GM23338 (cell line): ENCODE results near the gene SLC22A17. TPM values are rescaled to one million over a fixed set of nuclear protein-coding genes. Genes with fewer than 3 reads are reported as not detected.

Experiments used
- ATAC-seq: fragments of 200-7000 bp; cut with Tn5 transposase; 3 replicates; pipeline ENCODE4 v1.9.1; 2020
- DNase-seq: peaks from one replicate; pipeline ENCODE4 v3.0.0-alpha.2; 2015; ENCODE audit warnings: low spot score
- H2AFZ ChIP-seq: fragments of 200-600 bp; sonication (generic); 2 replicates; pipeline ENCODE4 v1.8.0; 2016; ENCODE audit warnings: antibody characterized with exemption, mild to moderate bottlenecking, moderate library complexity
- H3F3A ChIP-seq: fragments of 200-600 bp; sonication (generic); replicated peaks from 2 replicates; pipeline ENCODE4 v1.8.0; 2017; ENCODE audit warnings: antibody characterized with exemption, mixed run types, low read depth
- H3K27ac ChIP-seq: fragments of 200-600 bp; sonication (generic); 2 replicates; pipeline ENCODE4 v1.6.1; 2016; ENCODE audit warnings: low read depth
- H3K27me3 ChIP-seq: fragments of 200-600 bp; sonication (generic); 2 replicates; pipeline ENCODE4 v1.8.0; 2016; ENCODE audit warnings: mild to moderate bottlenecking, mixed run types, moderate library complexity; ENCODE audit not compliant: insufficient read depth
- H3K36me3 ChIP-seq: fragments of 200-600 bp; sonication (generic); 2 replicates; pipeline ENCODE4 v1.8.0; 2016; ENCODE audit warnings: mild to moderate bottlenecking; ENCODE audit not compliant: insufficient read depth
- H3K4me1 ChIP-seq: fragments of 200-600 bp; sonication (generic); 2 replicates; pipeline ENCODE4 v1.8.0; 2016; ENCODE audit warnings: mild to moderate bottlenecking, moderate library complexity; ENCODE audit not compliant: insufficient read depth
- H3K4me2 ChIP-seq: fragments of 200-600 bp; sonication (generic); 2 replicates; pipeline ENCODE4 v1.7.1; 2017; ENCODE audit warnings: mixed run types
- H3K4me3 ChIP-seq: fragments of 200-600 bp; sonication (generic); 2 replicates; pipeline ENCODE4 v1.6.1; 2016; ENCODE audit warnings: mixed run types
- H3K79me2 ChIP-seq: fragments of 200-600 bp; sonication (generic); replicated peaks from 2 replicates; pipeline ENCODE4 v1.8.0; 2017; ENCODE audit warnings: mild to moderate bottlenecking; ENCODE audit not compliant: insufficient read depth
- H3K9me2 ChIP-seq: fragments of 200-600 bp; sonication (generic); 2 replicates; pipeline ENCODE4 v1.8.0; 2017; ENCODE audit not compliant: insufficient read depth
- H4K20me1 ChIP-seq: fragments of 200-600 bp; sonication (generic); replicated peaks from 2 replicates; pipeline ENCODE4 v1.8.0; 2017; ENCODE audit warnings: mild to moderate bottlenecking; ENCODE audit not compliant: insufficient read depth
- H3K27ac Mint-ChIP-seq: 2 replicates; pipeline ENCODE4 v1.8.0; 2020; ENCODE audit warnings: inconsistent platforms, mild to moderate bottlenecking, moderate library complexity, mixed read lengths
- H3K27me3 Mint-ChIP-seq: 3 replicates; pipeline ENCODE4 v1.8.0; 2022; ENCODE audit warnings: low read depth, mild to moderate bottlenecking, moderate library complexity, mixed read lengths, inconsistent platforms; ENCODE audit not compliant: insufficient read depth, poor library complexity
- H3K36me3 Mint-ChIP-seq: 3 replicates; pipeline ENCODE4 v1.8.0; 2021; ENCODE audit warnings: low read depth, mild to moderate bottlenecking, inconsistent platforms, moderate library complexity, mixed read lengths
- H3K4me1 Mint-ChIP-seq: 3 replicates; pipeline ENCODE4 v1.8.0; 2020; ENCODE audit warnings: mild to moderate bottlenecking, inconsistent platforms, mixed read lengths
- H3K4me3 Mint-ChIP-seq: 3 replicates; pipeline ENCODE4 v1.8.0; 2021; ENCODE audit warnings: moderate library complexity, mild to moderate bottlenecking, inconsistent platforms, mixed read lengths
- H3K9me3 Mint-ChIP-seq: 3 replicates; pipeline ENCODE4 v1.8.0; 2020; ENCODE audit warnings: moderate library complexity, mild to moderate bottlenecking, inconsistent platforms, mixed read lengths
- CREB1 ChIP-seq: fragments of 250-450 bp; sonication (Bioruptor Pico); IDR thresholded peaks from 2 replicates; pipeline ENCODE4 v1.5.0; 2020; ENCODE audit warnings: low read depth, mild to moderate bottlenecking, moderate library complexity
- CTCF ChIP-seq, 2 experiments: fragments of 200-600 bp in 1 of 2; sonication (generic) in 1 of 2; conservative IDR thresholded peaks; 2 replicates each; pipeline versions ENCODE4 v1.5.1 to v1.6.1; 2016 to 2017; ENCODE audit warnings: antibody characterized with exemption in 2 of 2, low read depth in 2 of 2, mild to moderate bottlenecking in 2 of 2, moderate library complexity in 1 of 2
- ETS1 ChIP-seq: IDR thresholded peaks from 2 replicates; pipeline ENCODE4 v1.6.1; 2016; ENCODE audit warnings: antibody characterized with exemption
- EZH2phosphoT487 ChIP-seq: fragments of 200-600 bp; sonication (generic); IDR thresholded peaks from one replicate; pipeline ENCODE4 v1.8.1; 2018; ENCODE audit warnings: antibody characterized with exemption; ENCODE audit not compliant: unreplicated experiment
- JUNB ChIP-seq: IDR thresholded peaks from one replicate; pipeline ENCODE4 v1.6.1; 2016; ENCODE audit warnings: antibody characterized with exemption; ENCODE audit not compliant: unreplicated experiment
- NANOG ChIP-seq: IDR thresholded peaks from 2 replicates; pipeline ENCODE4 v1.6.1; 2016; ENCODE audit warnings: antibody characterized with exemption, borderline replicate concordance
- POLR2AphosphoS5 ChIP-seq: IDR thresholded peaks from 2 replicates; pipeline ENCODE4 v1.6.1; 2016; ENCODE audit warnings: antibody characterized with exemption, low read depth
- ZNF114 ChIP-seq: fragments of 250-450 bp; sonication (Bioruptor Pico); IDR thresholded peaks from 2 replicates; pipeline ENCODE4 v1.5.0; 2020; ENCODE audit warnings: mild to moderate bottlenecking, moderate library complexity
- ZNF462 ChIP-seq: fragments of 250-450 bp; sonication (Bioruptor Pico); IDR thresholded peaks from 2 replicates; pipeline ENCODE4 v1.5.0; 2020; ENCODE audit warnings: mild to moderate bottlenecking, moderate library complexity
- polyA plus RNA-seq: library from polyadenylated mRNA; unstranded; fragments of >200 nt; fragmentation: Nextera tagmentation; extraction: Ambion mirVana; gene quantifications from 2 replicates; pipeline ENCODE4 v1.2.1, GENCODE V29; 2016
- total RNA-seq: library from RNA; depleted of rRNA; stranded (reverse); fragments of >200 nt; shearing (Covaris generic); gene quantifications from 2 replicates; pipeline ENCODE4 v1.2.3, GENCODE V29; 2014

The SLC22A17 gene
- total and polyA plus RNA-seq, 2 experiments from 2014 or later = 28.6 to 56.6 TPM

GRCh38 chr14:23385642-23386265 lies 33.1 kb upstream of the SLC22A17 start:
- H3K4me3 Mint-ChIP-seq = no peak overlapping the region
- Histone ChIP-seq H3K27ac (no peak overlapping the region), H3K9me2 (peaks cover 4% of the 10 kb centered on the region; the same call in 1 of the 2 replicates), H3F3A (no peaks in the 10 kb centered on the region), H3K4me2 (no peak overlapping the region), H3K4me3 (no peak overlapping the region), H3K27me3 (no peaks in the 10 kb centered on the region), H3K36me3 (no peaks in the 10 kb centered on the region), H3K4me1 (no peaks in the 10 kb centered on the region; the same call in 1 of the 2 replicates), H2AFZ (no peak overlapping the region), H4K20me1 (no peaks in the 10 kb centered on the region), H3K79me2 (no peaks in the 10 kb centered on the region)
- H3K27me3 Mint-ChIP-seq = peaks cover 8% of the 10 kb centered on the region
- no peak overlapping the region for H3K27ac Mint-ChIP-seq
- H3K4me1 Mint-ChIP-seq = peaks cover 11% of the 10 kb centered on the region
- TF ChIP-seq CTCF (conservative IDR thresholded peaks at IDR 0.05; ENCODE audit: low read depth in 2 of 2) = peak in 1 of 2 experiments; percentile 34; a peak in 2 of 4 replicates
- no peak for TF ChIP-seq CREB1
- TF ChIP-seq JUNB = no peak
- ATAC-seq (peak; percentile 65), DNase-seq (peak; percentile 18)
- no peaks in the 10 kb centered on the region; the same call in 1 of the 3 replicates for H3K9me3 Mint-ChIP-seq
- no peaks in the 10 kb centered on the region; the same call in 2 of the 3 replicates for H3K36me3 Mint-ChIP-seq

- no peak overlapping the region for H3K4me3 Mint-ChIP-seq
- H3K27ac Mint-ChIP-seq = no peak overlapping the region
- Histone ChIP-seq H3F3A (no peaks in the 10 kb centered on the region), H3K36me3 (no peaks in the 10 kb centered on the region), H4K20me1 (no peaks in the 10 kb centered on the region; the same call in 1 of the 2 replicates), H3K79me2 (no peaks in the 10 kb centered on the region), H3K4me2 (no peak overlapping the region), H2AFZ (no peak overlapping the region), H3K27ac (no peak overlapping the region), H3K4me3 (no peak overlapping the region), H3K4me1 (no peaks in the 10 kb centered on the region; the same call in 1 of the 2 replicates), H3K9me2 (no peaks in the 10 kb centered on the region), H3K27me3 (no peaks in the 10 kb centered on the region)
- DNase-seq (no peak), ATAC-seq (no peak)
- no peaks in the 10 kb centered on the region; the same call in 2 of the 3 replicates for H3K36me3 Mint-ChIP-seq
- H3K27me3 Mint-ChIP-seq = peaks cover 8% of the 10 kb centered on the region
- H3K4me1 Mint-ChIP-seq = peaks cover 12% of the 10 kb centered on the region
- no peaks in the 10 kb centered on the region; the same call in 2 of the 3 replicates for H3K9me3 Mint-ChIP-seq
- TF ChIP-seq CTCF (conservative IDR thresholded peaks at IDR 0.05; ENCODE audit: low read depth in 2 of 2) (no peak), ZNF462 (no peak), ZNF114 (CRISPR knock-in tag) (no peak), NANOG (no peak), CREB1 (no peak), ETS1 (no peak), EZH2phosphoT487 (no peak), POLR2AphosphoS5 (no peak)
These were observed 32.6 kb upstream of the SLC22A17 start for GRCh38 chr14:23385244-23385641.
